HepG2 (cell line): ENCODE data around the gene ERF. TPM values are rescaled to one million over a fixed set of nuclear protein-coding genes. Genes with fewer than 3 reads are reported as not detected.

Experiments used
- CHCHD3 ChIP-seq: sonication (generic); formaldehyde crosslinking; IDR thresholded peaks from 2 replicates; pipeline ENCODE4 v1.8.0; 2022; ENCODE audit warnings: mild to moderate bottlenecking, missing genetic modification reagents, moderate library complexity
- CHD2 ChIP-seq: IDR thresholded peaks from 2 replicates; pipeline ENCODE4 v1.6.1; 2011; ENCODE audit warnings: low read depth, low read length, improper control_type of control experiment
- ETV6 ChIP-seq: sonication (generic); formaldehyde crosslinking; conservative IDR thresholded peaks from 2 replicates; pipeline ENCODE4 v1.4.0; 2020; ENCODE audit warnings: missing genetic modification reagents
- FOXA1 ChIP-seq, 2 experiments: fragments of 450-650 bp in 1 of 2; sonication (generic) in 1 of 2; formaldehyde crosslinking in 1 of 2; IDR thresholded peaks; 2 replicates each; pipeline versions ENCODE4 v1.4.0 to v1.6.1; 2016 to 2020; ENCODE audit warnings: missing genetic modification reagents in 1 of 2
- HNF4G ChIP-seq, 2 experiments: sonication (generic) in 1 of 2; formaldehyde crosslinking in 1 of 2; IDR thresholded peaks; 2 replicates each; pipeline versions ENCODE4 v1.4.0 to v1.6.1; 2011 to 2020; ENCODE audit warnings: borderline replicate concordance in 2 of 2, low read depth in 2 of 2, mild to moderate bottlenecking in 2 of 2, low read length in 1 of 2, missing genetic modification reagents in 1 of 2, moderate library complexity in 1 of 2
- IKZF1 ChIP-seq: fragments of 450-650 bp; IDR thresholded peaks from 2 replicates; pipeline ENCODE4 v1.7.1; 2016
- KLF6 ChIP-seq: IDR thresholded peaks from 2 replicates; pipeline ENCODE4 v1.8.0; 2016; ENCODE audit warnings: missing biosample characterization, missing genetic modification reagents
- PAX8 ChIP-seq: sonication (generic); formaldehyde crosslinking; IDR thresholded peaks from 2 replicates; pipeline ENCODE4 v1.8.0; 2022; ENCODE audit warnings: mild to moderate bottlenecking, missing genetic modification reagents, borderline replicate concordance
- PHF8 ChIP-seq: sonication (generic); formaldehyde crosslinking; IDR thresholded peaks from 2 replicates; pipeline ENCODE4 v1.5.0; 2020; ENCODE audit warnings: missing genetic modification reagents
- PPARG ChIP-seq: conservative IDR thresholded peaks from 2 replicates; pipeline ENCODE4 v1.6.1; 2016; ENCODE audit warnings: missing biosample characterization, missing genetic modification reagents
- SIX4 ChIP-seq: sonication (generic); formaldehyde crosslinking; IDR thresholded peaks from 2 replicates; pipeline ENCODE4 v1.4.0; 2020; ENCODE audit warnings: missing genetic modification reagents
- SOX5 ChIP-seq: IDR thresholded peaks from 2 replicates; pipeline ENCODE4 v1.6.1; 2016; ENCODE audit warnings: borderline replicate concordance
- YEATS4 ChIP-seq: sonication (generic); formaldehyde crosslinking; IDR thresholded peaks from 2 replicates; pipeline ENCODE4 v1.4.0; 2020; ENCODE audit warnings: missing genetic modification reagents, borderline replicate concordance
- ZBTB2 ChIP-seq: sonication (generic); formaldehyde crosslinking; IDR thresholded peaks from 2 replicates; pipeline ENCODE4 v1.8.0; 2022; ENCODE audit warnings: low read depth, missing genetic modification reagents
- ZHX1 ChIP-seq: sonication (generic); formaldehyde crosslinking; IDR thresholded peaks from 2 replicates; pipeline ENCODE4 v1.8.1; 2022; ENCODE audit warnings: low read depth, mild to moderate bottlenecking, missing genetic modification reagents
- ZNF101 ChIP-seq: sonication (generic); formaldehyde crosslinking; IDR thresholded peaks from 2 replicates; pipeline ENCODE4 v1.4.0; 2020; ENCODE audit warnings: mild to moderate bottlenecking, low read depth, missing genetic modification reagents, borderline replicate concordance
- ZNF207 ChIP-seq: fragments of 450-650 bp; IDR thresholded peaks from 2 replicates; pipeline ENCODE4 v1.6.1; 2016; ENCODE audit warnings: antibody characterized with exemption, borderline replicate concordance
- ZNF451 ChIP-seq: sonication (generic); formaldehyde crosslinking; IDR thresholded peaks from 2 replicates; pipeline ENCODE4 v1.5.0; 2020; ENCODE audit warnings: mild to moderate bottlenecking, missing genetic modification reagents
- ZNF513 ChIP-seq: sonication (generic); formaldehyde crosslinking; conservative IDR thresholded peaks from 2 replicates; pipeline ENCODE4 v1.5.0; 2020; ENCODE audit warnings: missing genetic modification reagents
- ZNF703 ChIP-seq: sonication (generic); formaldehyde crosslinking; IDR thresholded peaks from 2 replicates; pipeline ENCODE4 v1.5.1; 2020; ENCODE audit warnings: missing genetic modification reagents, mild to moderate bottlenecking, moderate library complexity, borderline replicate concordance
- polyA plus RNA-seq, 8 experiments: library from polyadenylated mRNA; depleted of rRNA in 3 of 8; stranded (reverse) in 7 of 8; unstranded in 1 of 8; fragments of >200 nt; fragmentation: Illumina TruSeq in 4 of 8; extraction: Trizol in 4 of 8; gene quantifications; 2 replicates each; pipeline versions ENCODE4 v1.2.1 to v1.2.3, GENCODE V29; 2011 to 2016; ENCODE audit warnings: low read depth in 4 of 8, missing spikeins in 1 of 8, mixed read lengths in 1 of 8; ENCODE audit not compliant: insufficient read depth in 1 of 8
- total RNA-seq, 5 experiments: library from RNA; depleted of rRNA; stranded (reverse); fragments of >200 nt; fragmentation: Illumina TruSeq; extraction: Trizol; gene quantifications; 2 replicates each; pipeline ENCODE4 v1.2.3, GENCODE V29; 2016; ENCODE audit warnings: low read depth in 1 of 5
- TF ChIP-seq, protein P1 (sequence below): sonication (generic); formaldehyde crosslinking; IDR thresholded peaks from 2 replicates; pipeline ENCODE4 v1.9.0; 2021; ENCODE audit warnings: missing genetic modification reagents, mild to moderate bottlenecking, borderline replicate concordance
- TF ChIP-seq, protein P2 (sequence below): sonication (generic); formaldehyde crosslinking; IDR thresholded peaks from 2 replicates; pipeline ENCODE4 v1.8.1; 2023; ENCODE audit warnings: missing genetic modification reagents, mild to moderate bottlenecking, borderline replicate concordance

The ERF gene
- total and polyA plus RNA-seq, 2 of the 13 experiments (the other 11 are each of a cell fraction or from before 2014, with no cell fraction given) = 67.1 to 69.9 TPM

- peak; percentile 89 for TF ChIP-seq CHD2
- no peak; the same call in 1 of the 2 replicates for TF ChIP-seq KLF6
- no peak for TF ChIP-seq ETV6 (CRISPR knock-in tag)
- TF ChIP-seq, protein P1, sequence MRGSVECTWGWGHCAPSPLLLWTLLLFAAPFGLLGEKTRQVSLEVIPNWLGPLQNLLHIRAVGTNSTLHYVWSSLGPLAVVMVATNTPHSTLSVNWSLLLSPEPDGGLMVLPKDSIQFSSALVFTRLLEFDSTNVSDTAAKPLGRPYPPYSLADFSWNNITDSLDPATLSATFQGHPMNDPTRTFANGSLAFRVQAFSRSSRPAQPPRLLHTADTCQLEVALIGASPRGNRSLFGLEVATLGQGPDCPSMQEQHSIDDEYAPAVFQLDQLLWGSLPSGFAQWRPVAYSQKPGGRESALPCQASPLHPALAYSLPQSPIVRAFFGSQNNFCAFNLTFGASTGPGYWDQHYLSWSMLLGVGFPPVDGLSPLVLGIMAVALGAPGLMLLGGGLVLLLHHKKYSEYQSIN (CRISPR knock-in tag) = no peak
- no peak for TF ChIP-seq ZNF451 (CRISPR knock-in tag)
- no peak for TF ChIP-seq IKZF1
- TF ChIP-seq ZHX1 (CRISPR knock-in tag) = no peak; the same call in 1 of the 2 replicates
- TF ChIP-seq HNF4G (IDR thresholded peaks at IDR 0.05; ENCODE audit: borderline replicate concordance, low read depth, low read length) = peak; percentile 67; the same call in 1 of the 2 replicates
- TF ChIP-seq HNF4G (CRISPR knock-in tag; IDR thresholded peaks at IDR 0.05; ENCODE audit: borderline replicate concordance, low read depth) = no peak
- no peak for TF ChIP-seq PAX8 (CRISPR knock-in tag)
- TF ChIP-seq ZNF513 = no peak
- TF ChIP-seq ZNF703 (CRISPR knock-in tag) = no peak
- TF ChIP-seq PHF8 (CRISPR knock-in tag) = no peak; the same call in 1 of the 2 replicates
- no peak for TF ChIP-seq ZNF207
- peak; percentile 44; the same call in 1 of the 2 replicates for TF ChIP-seq YEATS4 (CRISPR knock-in tag)
- TF ChIP-seq FOXA1 (IDR thresholded peaks at IDR 0.05) = no peak
- TF ChIP-seq FOXA1 (CRISPR knock-in tag; IDR thresholded peaks at IDR 0.05) = peak; percentile 79
- TF ChIP-seq PPARG (CRISPR knock-in tag) = no peak
- TF ChIP-seq ZBTB2 (CRISPR knock-in tag) = peak; percentile 84; the same call in 1 of the 2 replicates
- TF ChIP-seq ZNF101 (CRISPR knock-in tag) = no peak
- no peak; the same call in 1 of the 2 replicates for TF ChIP-seq SOX5 (CRISPR knock-in tag)
- no peak for TF ChIP-seq SIX4
- TF ChIP-seq CHCHD3 (CRISPR knock-in tag) = no peak
- TF ChIP-seq, protein P2, sequence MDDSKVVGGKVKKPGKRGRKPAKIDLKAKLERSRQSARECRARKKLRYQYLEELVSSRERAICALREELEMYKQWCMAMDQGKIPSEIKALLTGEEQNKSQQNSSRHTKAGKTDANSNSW (CRISPR knock-in tag) = no peak
These were observed 13.3 kb upstream of the ERF start (continued) for GRCh38 chr19:42268142-42268703.
